ENCODE results near the gene CLASP2. TPM values are rescaled to one million over a fixed set of nuclear protein-coding genes. Genes with fewer than 3 reads are reported as not detected.

The CLASP2 gene
- total RNA-seq, 1 experiment from 2014 or later, result 95.2 TPM

GRCh38 chr3:33590541-33590940 lies 127.5 kb downstream of the CLASP2 start:
- in situ Hi-C loops (cut with HindIII; ENCODE audit: low pct_unique_long_range_greater_than_20kb, low sequenced_read_pairs), result no loop called here
- no peak for DNase-seq (ENCODE audit: low read depth, low spot score)

GRCh38 chr3:33586402-33586801 lies 131.7 kb downstream of the CLASP2 start:
- DNase-seq (ENCODE audit: low read depth, low spot score), result no peak
- in situ Hi-C loops (cut with HindIII; ENCODE audit: low pct_unique_long_range_greater_than_20kb, low sequenced_read_pairs), result no loop called here

GRCh38 chr3:33582234-33582633 lies 135.8 kb downstream of the CLASP2 start:
- in situ Hi-C loops (cut with HindIII; ENCODE audit: low pct_unique_long_range_greater_than_20kb, low sequenced_read_pairs), result no loop called here
- DNase-seq (ENCODE audit: low read depth, low spot score), result no peak

- DNase-seq (ENCODE audit: low read depth, low spot score), result no peak
- in situ Hi-C loops (cut with HindIII; ENCODE audit: low pct_unique_long_range_greater_than_20kb, low sequenced_read_pairs), result no loop called here
Observed at GRCh38 chr3:33581666-33582065, 136.4 kb downstream of the CLASP2 start.

- no peak for DNase-seq (ENCODE audit: low read depth, low spot score)
- in situ Hi-C loops (cut with HindIII; ENCODE audit: low pct_unique_long_range_greater_than_20kb, low sequenced_read_pairs), result no loop called here
Observed at GRCh38 chr3:33579840-33580239, 138.2 kb downstream of the CLASP2 start.

GRCh38 chr3:33579178-33579510 lies 138.9 kb downstream of the CLASP2 start:
- DNase-seq (ENCODE audit: low read depth, low spot score), result no peak
- in situ Hi-C loops (cut with HindIII; ENCODE audit: low pct_unique_long_range_greater_than_20kb, low sequenced_read_pairs), result no loop called here

- in situ Hi-C loops (cut with HindIII; ENCODE audit: low pct_unique_long_range_greater_than_20kb, low sequenced_read_pairs), result no loop called here
- peak; percentile 25 for DNase-seq (ENCODE audit: low read depth, low spot score)
Observed at GRCh38 chr3:33578325-33579177, 139.5 kb downstream of the CLASP2 start.

GRCh38 chr3:33577588-33577987 lies 140.5 kb downstream of the CLASP2 start:
- no peak for DNase-seq (ENCODE audit: low read depth, low spot score)
- in situ Hi-C loops (cut with HindIII; ENCODE audit: low pct_unique_long_range_greater_than_20kb, low sequenced_read_pairs), result no loop called here

- in situ Hi-C loops (cut with HindIII; ENCODE audit: low pct_unique_long_range_greater_than_20kb, low sequenced_read_pairs), result no loop called here
- DNase-seq (ENCODE audit: low read depth, low spot score), result no peak
Observed at GRCh38 chr3:33577173-33577572, 140.9 kb downstream of the CLASP2 start.

- in situ Hi-C loops (cut with HindIII; ENCODE audit: low pct_unique_long_range_greater_than_20kb, low sequenced_read_pairs), result no loop called here
- no peak for DNase-seq (ENCODE audit: low read depth, low spot score)
Observed at GRCh38 chr3:33575311-33575710, 142.7 kb downstream of the CLASP2 start.

- in situ Hi-C loops (cut with HindIII; ENCODE audit: low pct_unique_long_range_greater_than_20kb, low sequenced_read_pairs), result no loop called here
- DNase-seq (ENCODE audit: low read depth, low spot score), result no peak
Observed at GRCh38 chr3:33557829-33558228, 160.2 kb downstream of the CLASP2 start.

GRCh38 chr3:33557279-33557678 lies 160.8 kb downstream of the CLASP2 start:
- in situ Hi-C loops (cut with HindIII; ENCODE audit: low pct_unique_long_range_greater_than_20kb, low sequenced_read_pairs), result no loop called here
- DNase-seq (ENCODE audit: low read depth, low spot score), result no peak

GRCh38 chr3:33547101-33547500 lies 171.0 kb downstream of the CLASP2 start:
- in situ Hi-C loops (cut with HindIII; ENCODE audit: low pct_unique_long_range_greater_than_20kb, low sequenced_read_pairs), result no loop called here
- no peak for DNase-seq (ENCODE audit: low read depth, low spot score)

GRCh38 chr3:33544126-33544525 lies 173.9 kb downstream of the CLASP2 start:
- in situ Hi-C loops (cut with HindIII; ENCODE audit: low pct_unique_long_range_greater_than_20kb, low sequenced_read_pairs), result no loop called here
- DNase-seq (ENCODE audit: low read depth, low spot score), result no peak

GRCh38 chr3:33543601-33544000 lies 174.5 kb downstream of the CLASP2 start:
- in situ Hi-C loops (cut with HindIII; ENCODE audit: low pct_unique_long_range_greater_than_20kb, low sequenced_read_pairs), result no loop called here
- no peak for DNase-seq (ENCODE audit: low read depth, low spot score)

GRCh38 chr3:33541918-33542317 lies 176.1 kb downstream of the CLASP2 start:
- no peak for DNase-seq (ENCODE audit: low read depth, low spot score)
- in situ Hi-C loops (cut with HindIII; ENCODE audit: low pct_unique_long_range_greater_than_20kb, low sequenced_read_pairs), result no loop called here

- no peak for DNase-seq (ENCODE audit: low read depth, low spot score)
- in situ Hi-C loops (cut with HindIII; ENCODE audit: low pct_unique_long_range_greater_than_20kb, low sequenced_read_pairs), result no loop called here
Observed at GRCh38 chr3:33538678-33539339, 179.2 kb downstream of the CLASP2 start.

GRCh38 chr3:33537133-33537532 lies 180.9 kb downstream of the CLASP2 start:
- in situ Hi-C loops (cut with HindIII; ENCODE audit: low pct_unique_long_range_greater_than_20kb, low sequenced_read_pairs), result no loop called here

GRCh38 chr3:33526787-33527186 lies 191.3 kb downstream of the CLASP2 start:
- no peak for DNase-seq (ENCODE audit: low read depth, low spot score)
- in situ Hi-C loops (cut with HindIII; ENCODE audit: low pct_unique_long_range_greater_than_20kb, low sequenced_read_pairs), result no loop called here

More at GRCh38 chr3:33537133-33537532, 180.9 kb downstream of the CLASP2 start:
- DNase-seq (ENCODE audit: low read depth, low spot score), result no peak
